Ishikawa (cell line): ENCODE data around the gene OR2AG2.
A peak's percentile ranks its signal among the peaks of the same experiment; 100 is the strongest.

Experiments
- CEBPB ChIP-seq: IDR thresholded peaks from 2 replicates; pipeline ENCODE4 v1.6.1; 2012
- CREB1 ChIP-seq: IDR thresholded peaks from 2 replicates; pipeline ENCODE4 v1.6.1; 2012; ENCODE audit warnings: low read depth
- EGR1 ChIP-seq: IDR thresholded peaks from 2 replicates; pipeline ENCODE4 v1.6.1; 2012
- EP300 ChIP-seq: IDR thresholded peaks from 2 replicates; pipeline ENCODE4 v1.6.1; 2012; ENCODE audit warnings: borderline replicate concordance
- FOXM1 ChIP-seq: IDR thresholded peaks from 2 replicates; pipeline ENCODE4 v1.6.1; 2012; ENCODE audit warnings: low read depth, borderline replicate concordance
- NFIC ChIP-seq: IDR thresholded peaks from 2 replicates; pipeline ENCODE4 v1.6.1; 2012
- RAD21 ChIP-seq: IDR thresholded peaks from 2 replicates; pipeline ENCODE4 v1.6.1; 2012; ENCODE audit warnings: low read depth
- TAF1 ChIP-seq: IDR thresholded peaks from 2 replicates; pipeline ENCODE4 v1.6.1; 2012; ENCODE audit warnings: low read depth, mild to moderate bottlenecking
- TCF12 ChIP-seq: IDR thresholded peaks from 2 replicates; pipeline ENCODE4 v1.6.1; 2012; ENCODE audit warnings: low read depth
- TEAD4 ChIP-seq: IDR thresholded peaks from 2 replicates; pipeline ENCODE4 v1.6.1; 2012
- YY1 ChIP-seq: IDR thresholded peaks from 2 replicates; pipeline ENCODE4 v1.6.1; 2012; ENCODE audit warnings: low read depth
- ZBTB7A ChIP-seq: IDR thresholded peaks from 2 replicates; pipeline ENCODE4 v1.6.1; 2012; ENCODE audit warnings: low read depth
- TF ChIP-seq, protein P1 (sequence below): IDR thresholded peaks from 2 replicates; pipeline ENCODE4 v1.6.1; 2012; ENCODE audit warnings: low read depth, mild to moderate bottlenecking
- TF ChIP-seq, protein P2 (sequence below): IDR thresholded peaks from 2 replicates; pipeline ENCODE4 v1.6.1; 2012
- TF ChIP-seq, protein P3 (sequence below): IDR thresholded peaks from 2 replicates; pipeline ENCODE4 v1.6.1; 2012

Gene OR2AG2

GRCh38 chr11:6737872-6738466 lies 33.8 kb downstream of the OR2AG2 start:
- TF ChIP-seq RAD21, result peak; percentile 55
- no peak for TF ChIP-seq TCF12
- TF ChIP-seq, protein P1, sequence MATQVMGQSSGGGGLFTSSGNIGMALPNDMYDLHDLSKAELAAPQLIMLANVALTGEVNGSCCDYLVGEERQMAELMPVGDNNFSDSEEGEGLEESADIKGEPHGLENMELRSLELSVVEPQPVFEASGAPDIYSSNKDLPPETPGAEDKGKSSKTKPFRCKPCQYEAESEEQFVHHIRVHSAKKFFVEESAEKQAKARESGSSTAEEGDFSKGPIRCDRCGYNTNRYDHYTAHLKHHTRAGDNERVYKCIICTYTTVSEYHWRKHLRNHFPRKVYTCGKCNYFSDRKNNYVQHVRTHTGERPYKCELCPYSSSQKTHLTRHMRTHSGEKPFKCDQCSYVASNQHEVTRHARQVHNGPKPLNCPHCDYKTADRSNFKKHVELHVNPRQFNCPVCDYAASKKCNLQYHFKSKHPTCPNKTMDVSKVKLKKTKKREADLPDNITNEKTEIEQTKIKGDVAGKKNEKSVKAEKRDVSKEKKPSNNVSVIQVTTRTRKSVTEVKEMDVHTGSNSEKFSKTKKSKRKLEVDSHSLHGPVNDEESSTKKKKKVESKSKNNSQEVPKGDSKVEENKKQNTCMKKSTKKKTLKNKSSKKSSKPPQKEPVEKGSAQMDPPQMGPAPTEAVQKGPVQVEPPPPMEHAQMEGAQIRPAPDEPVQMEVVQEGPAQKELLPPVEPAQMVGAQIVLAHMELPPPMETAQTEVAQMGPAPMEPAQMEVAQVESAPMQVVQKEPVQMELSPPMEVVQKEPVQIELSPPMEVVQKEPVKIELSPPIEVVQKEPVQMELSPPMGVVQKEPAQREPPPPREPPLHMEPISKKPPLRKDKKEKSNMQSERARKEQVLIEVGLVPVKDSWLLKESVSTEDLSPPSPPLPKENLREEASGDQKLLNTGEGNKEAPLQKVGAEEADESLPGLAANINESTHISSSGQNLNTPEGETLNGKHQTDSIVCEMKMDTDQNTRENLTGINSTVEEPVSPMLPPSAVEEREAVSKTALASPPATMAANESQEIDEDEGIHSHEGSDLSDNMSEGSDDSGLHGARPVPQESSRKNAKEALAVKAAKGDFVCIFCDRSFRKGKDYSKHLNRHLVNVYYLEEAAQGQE, result no peak
- no peak for TF ChIP-seq ZBTB7A
- TF ChIP-seq, protein P2, sequence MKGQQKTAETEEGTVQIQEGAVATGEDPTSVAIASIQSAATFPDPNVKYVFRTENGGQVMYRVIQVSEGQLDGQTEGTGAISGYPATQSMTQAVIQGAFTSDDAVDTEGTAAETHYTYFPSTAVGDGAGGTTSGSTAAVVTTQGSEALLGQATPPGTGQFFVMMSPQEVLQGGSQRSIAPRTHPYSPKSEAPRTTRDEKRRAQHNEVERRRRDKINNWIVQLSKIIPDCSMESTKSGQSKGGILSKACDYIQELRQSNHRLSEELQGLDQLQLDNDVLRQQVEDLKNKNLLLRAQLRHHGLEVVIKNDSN, result no peak
- no peak for TF ChIP-seq EGR1

DNA sequence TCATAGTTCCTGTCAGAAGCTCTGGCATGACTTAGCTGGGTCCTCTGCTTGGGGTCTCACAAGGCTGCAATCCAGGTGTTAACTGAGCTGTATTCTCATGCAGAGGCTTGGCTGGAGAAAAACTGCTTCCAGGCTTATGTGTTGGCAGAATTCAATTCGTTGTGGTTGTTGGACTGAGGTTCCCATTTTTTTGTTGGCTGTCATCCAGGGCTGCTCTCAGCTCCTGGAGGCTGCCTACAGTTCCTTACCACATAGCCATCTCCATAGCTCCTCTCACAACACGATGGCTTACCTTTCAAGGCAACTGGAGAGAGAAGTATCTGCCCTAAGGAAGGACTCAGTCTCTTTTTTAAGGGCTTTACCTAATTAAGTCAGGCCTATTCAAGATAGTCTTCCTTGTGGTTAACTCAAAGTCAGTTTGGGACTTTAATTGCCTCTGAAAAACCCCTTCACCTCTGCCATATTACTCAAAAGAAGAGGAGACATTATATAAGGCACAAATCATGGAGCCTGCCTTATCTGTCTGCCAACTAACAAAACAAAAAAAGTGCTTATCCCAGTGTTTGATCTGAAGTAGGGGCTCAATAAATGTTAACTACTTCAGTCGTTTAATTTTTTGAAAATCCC lies 35.2 kb downstream of the OR2AG2 start:
- TF ChIP-seq TCF12 (no peak), EP300 (no peak), CREB1 (no peak), FOXM1 (no peak), CEBPB (no peak), EGR1 (no peak), NFIC (0 out of 2 replicates have a peak, but pooled peaks have one; percentile 22)
- TF ChIP-seq, protein P1, result no peak

- no peak for TF ChIP-seq TEAD4
- TF ChIP-seq EP300, result no peak
- no peak for TF ChIP-seq TCF12
- TF ChIP-seq CREB1, result no peak
- TF ChIP-seq CEBPB, result no peak
- no peak for TF ChIP-seq EGR1
- no peak for TF ChIP-seq RAD21
- TF ChIP-seq NFIC, result no peak
- no peak for TF ChIP-seq YY1
These were observed 36.5 kb downstream of the OR2AG2 start for GRCh38 chr11:6735306-6735705.

DNA sequence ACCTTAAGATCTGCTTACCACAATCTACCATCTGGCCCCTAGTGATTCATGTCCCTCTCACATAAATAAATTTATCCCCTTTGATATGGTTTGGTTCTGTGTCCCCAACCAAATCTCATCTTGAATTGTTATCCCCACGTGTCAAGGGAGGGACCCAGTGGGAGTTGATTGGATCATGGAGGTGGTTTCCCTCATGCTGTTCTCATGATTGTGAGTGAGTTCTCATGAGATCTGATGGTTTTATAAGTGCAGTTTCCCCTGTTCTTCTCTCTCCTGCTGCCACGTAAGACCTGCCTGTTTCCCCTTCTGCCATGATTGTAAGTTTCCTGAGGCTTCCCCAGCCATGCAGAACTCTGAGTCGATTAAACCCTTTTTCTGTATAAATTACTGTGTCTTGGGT lies 37.2 kb downstream of the OR2AG2 start:
- no peak for TF ChIP-seq EGR1
- TF ChIP-seq, protein P3, sequence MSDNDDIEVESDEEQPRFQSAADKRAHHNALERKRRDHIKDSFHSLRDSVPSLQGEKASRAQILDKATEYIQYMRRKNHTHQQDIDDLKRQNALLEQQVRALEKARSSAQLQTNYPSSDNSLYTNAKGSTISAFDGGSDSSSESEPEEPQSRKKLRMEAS, result no peak

- no peak for TF ChIP-seq CREB1
- TF ChIP-seq EP300, result no peak
- TF ChIP-seq EGR1, result no peak
- no peak for TF ChIP-seq TAF1
- TF ChIP-seq FOXM1, result no peak
- TF ChIP-seq, protein P2, result no peak
These were observed 38.2 kb downstream of the OR2AG2 start for GRCh38 chr11:6733326-6734275.
